Fibroblast of mammary gland (primary cell): Measurements from ENCODE around the gene SPATA4.
A peak's percentile ranks its signal among the peaks of the same experiment; 100 is the strongest.

Source experiments
- DNase-seq: peaks from one replicate; pipeline ENCODE4 v3.0.0-alpha.2; 2010; ENCODE audit warnings: low read depth
- H3K4me3 ChIP-seq: 2 replicates; pipeline ENCODE4 v1.5.1; 2011; ENCODE audit warnings: low read depth, mild to moderate bottlenecking, low read length, moderate library complexity; ENCODE audit not compliant: control insufficient read depth
- CTCF ChIP-seq: conservative IDR thresholded peaks from 2 replicates; pipeline ENCODE4 v1.5.1; 2011; ENCODE audit warnings: low read depth, low read length, inconsistent platforms; ENCODE audit not compliant: control insufficient read depth, insufficient read depth

SPATA4 gene

GRCh38 chr4:176191974-176192373 lies 3.4 kb downstream of the SPATA4 start:
- no peak overlapping the region for H3K4me3 ChIP-seq
- TF ChIP-seq CTCF, result no peak
- peak; percentile 71 for DNase-seq

- no peak for TF ChIP-seq CTCF
- no peak overlapping the region for H3K4me3 ChIP-seq
- DNase-seq, result no peak
These were observed 5.2 kb downstream of the SPATA4 start for GRCh38 chr4:176189891-176190795.

- no peak overlapping the region for H3K4me3 ChIP-seq
- TF ChIP-seq CTCF, result no peak
- DNase-seq, result no peak
These were observed 6.7 kb downstream of the SPATA4 start for GRCh38 chr4:176188654-176189053.

- peak; percentile 58 for DNase-seq
- TF ChIP-seq CTCF, result no peak
These were observed 7.8 kb downstream of the SPATA4 start for GRCh38 chr4:176187624-176188023.

GRCh38 chr4:176186671-176187395 lies 8.6 kb downstream of the SPATA4 start:
- TF ChIP-seq CTCF, result no peak
- no peak overlapping the region for H3K4me3 ChIP-seq
- DNase-seq, result no peak

More at GRCh38 chr4:176187624-176188023, 7.8 kb downstream of the SPATA4 start:
- H3K4me3 ChIP-seq, result no peak overlapping the region

- DNase-seq, result no peak
- TF ChIP-seq CTCF, result no peak
- no peak overlapping the region for H3K4me3 ChIP-seq
These were observed 9.3 kb downstream of the SPATA4 start for GRCh38 chr4:176186067-176186466.
